H1 (cell line): ENCODE data around the gene ARID4A. TPM values are rescaled to one million over a fixed set of nuclear protein-coding genes. Genes with fewer than 3 reads are reported as not detected.

Experiments used
- CEBPB ChIP-seq: IDR thresholded peaks from 2 replicates; pipeline ENCODE4 v1.6.1; 2012; ENCODE audit warnings: low read depth, low read length
- EZH2 ChIP-seq: fragments of 200-600 bp; sonication (generic); IDR thresholded peaks from 2 replicates; pipeline ENCODE4 v1.7.1; 2012; ENCODE audit warnings: low read depth, mild to moderate bottlenecking, moderate library complexity, low read length, inconsistent platforms; ENCODE audit not compliant: severe bottlenecking
- MAFK ChIP-seq: IDR thresholded peaks from 2 replicates; pipeline ENCODE4 v1.6.1; 2012; ENCODE audit warnings: low read depth, mild to moderate bottlenecking, improper control_type of control experiment, low read length
- POLR2A ChIP-seq, 2 experiments: IDR thresholded peaks; 1 replicate in 1 of 2; 2 replicates in 1 of 2; pipeline ENCODE4 v1.6.1; 2011; ENCODE audit warnings: low read depth in 2 of 2, low read length in 2 of 2, mild to moderate bottlenecking in 2 of 2; ENCODE audit errors: control extremely low read depth in 1 of 2
- POLR2AphosphoS5 ChIP-seq: IDR thresholded peaks from 2 replicates; pipeline ENCODE4 v1.6.1; 2011; ENCODE audit warnings: low read depth, low read length
- RAD21 ChIP-seq, 2 experiments: IDR thresholded peaks in 1 of 2; conservative IDR thresholded peaks in 1 of 2; 2 replicates each; pipeline ENCODE4 v1.6.1; 2011; ENCODE audit warnings: low read depth in 2 of 2, low read length in 2 of 2, improper control_type of control experiment in 1 of 2, inconsistent platforms in 1 of 2, mild to moderate bottlenecking in 1 of 2, moderate library complexity in 1 of 2
- SIN3A ChIP-seq, 2 experiments: IDR thresholded peaks in 1 of 2; conservative IDR thresholded peaks in 1 of 2; 2 replicates each; pipeline ENCODE4 v1.6.1; 2011 to 2012; ENCODE audit warnings: low read length in 2 of 2, improper control_type of control experiment in 1 of 2, low read depth in 1 of 2, mild to moderate bottlenecking in 1 of 2
- TBP ChIP-seq: IDR thresholded peaks from 2 replicates; pipeline ENCODE4 v1.6.1; 2011; ENCODE audit warnings: low read depth, low read length, improper control_type of control experiment
- YY1 ChIP-seq: IDR thresholded peaks from 2 replicates; pipeline ENCODE4 v1.6.1; 2011; ENCODE audit warnings: low read depth, mild to moderate bottlenecking, low read length
- polyA plus RNA-seq, 7 experiments: library from polyadenylated mRNA; depleted of rRNA in 3 of 7; stranded (reverse) in 5 of 7; unstranded in 2 of 7; fragments of >200 nt in 5 of 7; fragments of 200-250 nt in 2 of 7; gene quantifications; 1 replicate in 5 of 7; 2 replicates in 1 of 7; 4 replicates in 1 of 7; pipeline versions ENCODE4 v1.2.1 to v1.2.3, GENCODE V29; 2011 to 2013; ENCODE audit warnings: missing spikeins in 2 of 7, mixed read lengths in 2 of 7
- total RNA-seq: library from RNA; stranded (reverse); fragmentation: NEBNext Ultra II Directional; extraction: Animal tissue kit (Norgen Biotek cat#: 25700); gene quantifications from 2 replicates; pipeline ENCODE4 v1.2.1, GENCODE V29; 2021
- TF ChIP-seq, protein P1 (sequence below): fragments of 300-600 bp; sonication (generic); IDR thresholded peaks from 2 replicates; pipeline ENCODE4 v1.7.1; 2012; ENCODE audit warnings: low read length, moderate library complexity, mild to moderate bottlenecking, inconsistent platforms; ENCODE audit not compliant: insufficient replicate concordance

ARID4A gene
- total and polyA plus RNA-seq, 2 of the 8 experiments (the other 6 are each of a cell fraction or from before 2014, with no cell fraction given) = 2.1 to 14.6 TPM

DNA sequence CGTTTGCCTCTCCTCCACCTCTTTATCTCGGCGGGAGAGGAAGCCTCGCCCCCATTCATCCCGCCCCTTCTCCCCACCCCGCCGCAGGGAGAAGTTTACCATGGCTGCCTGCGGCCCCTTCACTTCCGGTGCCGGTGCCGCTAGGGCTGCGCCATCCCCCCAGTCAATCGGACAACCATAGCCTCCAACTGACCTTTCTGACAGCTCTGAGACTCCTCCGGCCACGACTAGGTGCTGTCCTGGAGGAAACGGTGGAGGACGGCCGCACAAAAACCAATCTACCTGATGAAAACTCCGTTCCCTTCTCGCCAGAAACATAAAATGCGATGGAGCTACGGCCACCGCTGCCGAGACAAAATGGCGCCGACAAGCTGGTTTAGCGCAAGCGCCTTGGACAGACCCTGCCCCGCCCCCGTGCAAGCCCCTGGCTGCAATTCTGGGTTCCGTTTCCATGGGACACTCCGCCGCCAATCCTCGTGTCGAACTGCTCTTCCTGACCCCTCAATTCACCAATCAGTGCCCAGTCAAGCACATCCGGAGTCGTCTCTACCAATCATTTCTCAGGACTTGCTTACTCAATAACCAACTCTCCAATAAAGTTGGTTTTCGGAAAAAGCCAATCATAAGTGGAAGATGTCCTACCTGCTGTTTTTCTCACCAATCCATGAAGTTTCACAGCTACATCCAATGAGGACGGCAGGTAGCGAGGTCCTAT lies 436 bp upstream of the ARID4A start (continued):
- TF ChIP-seq, protein P1, sequence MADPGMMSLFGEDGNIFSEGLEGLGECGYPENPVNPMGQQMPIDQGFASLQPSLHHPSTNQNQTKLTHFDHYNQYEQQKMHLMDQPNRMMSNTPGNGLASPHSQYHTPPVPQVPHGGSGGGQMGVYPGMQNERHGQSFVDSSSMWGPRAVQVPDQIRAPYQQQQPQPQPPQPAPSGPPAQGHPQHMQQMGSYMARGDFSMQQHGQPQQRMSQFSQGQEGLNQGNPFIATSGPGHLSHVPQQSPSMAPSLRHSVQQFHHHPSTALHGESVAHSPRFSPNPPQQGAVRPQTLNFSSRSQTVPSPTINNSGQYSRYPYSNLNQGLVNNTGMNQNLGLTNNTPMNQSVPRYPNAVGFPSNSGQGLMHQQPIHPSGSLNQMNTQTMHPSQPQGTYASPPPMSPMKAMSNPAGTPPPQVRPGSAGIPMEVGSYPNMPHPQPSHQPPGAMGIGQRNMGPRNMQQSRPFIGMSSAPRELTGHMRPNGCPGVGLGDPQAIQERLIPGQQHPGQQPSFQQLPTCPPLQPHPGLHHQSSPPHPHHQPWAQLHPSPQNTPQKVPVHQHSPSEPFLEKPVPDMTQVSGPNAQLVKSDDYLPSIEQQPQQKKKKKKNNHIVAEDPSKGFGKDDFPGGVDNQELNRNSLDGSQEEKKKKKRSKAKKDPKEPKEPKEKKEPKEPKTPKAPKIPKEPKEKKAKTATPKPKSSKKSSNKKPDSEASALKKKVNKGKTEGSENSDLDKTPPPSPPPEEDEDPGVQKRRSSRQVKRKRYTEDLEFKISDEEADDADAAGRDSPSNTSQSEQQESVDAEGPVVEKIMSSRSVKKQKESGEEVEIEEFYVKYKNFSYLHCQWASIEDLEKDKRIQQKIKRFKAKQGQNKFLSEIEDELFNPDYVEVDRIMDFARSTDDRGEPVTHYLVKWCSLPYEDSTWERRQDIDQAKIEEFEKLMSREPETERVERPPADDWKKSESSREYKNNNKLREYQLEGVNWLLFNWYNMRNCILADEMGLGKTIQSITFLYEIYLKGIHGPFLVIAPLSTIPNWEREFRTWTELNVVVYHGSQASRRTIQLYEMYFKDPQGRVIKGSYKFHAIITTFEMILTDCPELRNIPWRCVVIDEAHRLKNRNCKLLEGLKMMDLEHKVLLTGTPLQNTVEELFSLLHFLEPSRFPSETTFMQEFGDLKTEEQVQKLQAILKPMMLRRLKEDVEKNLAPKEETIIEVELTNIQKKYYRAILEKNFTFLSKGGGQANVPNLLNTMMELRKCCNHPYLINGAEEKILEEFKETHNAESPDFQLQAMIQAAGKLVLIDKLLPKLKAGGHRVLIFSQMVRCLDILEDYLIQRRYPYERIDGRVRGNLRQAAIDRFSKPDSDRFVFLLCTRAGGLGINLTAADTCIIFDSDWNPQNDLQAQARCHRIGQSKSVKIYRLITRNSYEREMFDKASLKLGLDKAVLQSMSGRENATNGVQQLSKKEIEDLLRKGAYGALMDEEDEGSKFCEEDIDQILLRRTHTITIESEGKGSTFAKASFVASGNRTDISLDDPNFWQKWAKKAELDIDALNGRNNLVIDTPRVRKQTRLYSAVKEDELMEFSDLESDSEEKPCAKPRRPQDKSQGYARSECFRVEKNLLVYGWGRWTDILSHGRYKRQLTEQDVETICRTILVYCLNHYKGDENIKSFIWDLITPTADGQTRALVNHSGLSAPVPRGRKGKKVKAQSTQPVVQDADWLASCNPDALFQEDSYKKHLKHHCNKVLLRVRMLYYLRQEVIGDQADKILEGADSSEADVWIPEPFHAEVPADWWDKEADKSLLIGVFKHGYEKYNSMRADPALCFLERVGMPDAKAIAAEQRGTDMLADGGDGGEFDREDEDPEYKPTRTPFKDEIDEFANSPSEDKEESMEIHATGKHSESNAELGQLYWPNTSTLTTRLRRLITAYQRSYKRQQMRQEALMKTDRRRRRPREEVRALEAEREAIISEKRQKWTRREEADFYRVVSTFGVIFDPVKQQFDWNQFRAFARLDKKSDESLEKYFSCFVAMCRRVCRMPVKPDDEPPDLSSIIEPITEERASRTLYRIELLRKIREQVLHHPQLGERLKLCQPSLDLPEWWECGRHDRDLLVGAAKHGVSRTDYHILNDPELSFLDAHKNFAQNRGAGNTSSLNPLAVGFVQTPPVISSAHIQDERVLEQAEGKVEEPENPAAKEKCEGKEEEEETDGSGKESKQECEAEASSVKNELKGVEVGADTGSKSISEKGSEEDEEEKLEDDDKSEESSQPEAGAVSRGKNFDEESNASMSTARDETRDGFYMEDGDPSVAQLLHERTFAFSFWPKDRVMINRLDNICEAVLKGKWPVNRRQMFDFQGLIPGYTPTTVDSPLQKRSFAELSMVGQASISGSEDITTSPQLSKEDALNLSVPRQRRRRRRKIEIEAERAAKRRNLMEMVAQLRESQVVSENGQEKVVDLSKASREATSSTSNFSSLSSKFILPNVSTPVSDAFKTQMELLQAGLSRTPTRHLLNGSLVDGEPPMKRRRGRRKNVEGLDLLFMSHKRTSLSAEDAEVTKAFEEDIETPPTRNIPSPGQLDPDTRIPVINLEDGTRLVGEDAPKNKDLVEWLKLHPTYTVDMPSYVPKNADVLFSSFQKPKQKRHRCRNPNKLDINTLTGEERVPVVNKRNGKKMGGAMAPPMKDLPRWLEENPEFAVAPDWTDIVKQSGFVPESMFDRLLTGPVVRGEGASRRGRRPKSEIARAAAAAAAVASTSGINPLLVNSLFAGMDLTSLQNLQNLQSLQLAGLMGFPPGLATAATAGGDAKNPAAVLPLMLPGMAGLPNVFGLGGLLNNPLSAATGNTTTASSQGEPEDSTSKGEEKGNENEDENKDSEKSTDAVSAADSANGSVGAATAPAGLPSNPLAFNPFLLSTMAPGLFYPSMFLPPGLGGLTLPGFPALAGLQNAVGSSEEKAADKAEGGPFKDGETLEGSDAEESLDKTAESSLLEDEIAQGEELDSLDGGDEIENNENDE = no peak
- TF ChIP-seq YY1 (peak; percentile 95), POLR2A (IDR thresholded peaks at IDR 0.05; ENCODE audit: control extremely low read depth in 1 of 2, low read depth in 2 of 2, low read length in 2 of 2) (peak; percentile 70 to 96; a peak in 2 of 3 replicates), EZH2 (peak; percentile 71), CEBPB (no peak), POLR2AphosphoS5 (peak; percentile 88), SIN3A (conservative IDR thresholded peaks at IDR 0.05 in 1 of 2, IDR thresholded peaks at IDR 0.05 in 1 of 2; ENCODE audit: low read depth in 1 of 2, low read length in 2 of 2) (peak in 1 of 2 experiments; percentile 12; a peak in 1 of 4 replicates), TBP (peak; percentile 81), RAD21 (IDR thresholded peaks at IDR 0.05 in 1 of 2, conservative IDR thresholded peaks at IDR 0.05 in 1 of 2; ENCODE audit: low read depth in 2 of 2, low read length in 2 of 2) (no peak), MAFK (peak; percentile 42; the same call in 1 of the 2 replicates)
